GM21367 (cell line): ENCODE results near the gene BMP8B.

Experiments used
- ATAC-seq: cut with Tn5 transposase; IDR thresholded peaks from one replicate; pipeline ENCODE4 v1.9.1; 2021; ENCODE audit not compliant: unreplicated experiment

BMP8B gene

GRCh38 chr1:39727932-39728317 is 60.7 kb downstream of the BMP8B start:
- ATAC-seq, result no peak

- no peak for ATAC-seq
These were observed 61.3 kb downstream of the BMP8B start for GRCh38 chr1:39727221-39727931.

- ATAC-seq, result no peak
These were observed 62.1 kb downstream of the BMP8B start for GRCh38 chr1:39726600-39726999.

GRCh38 chr1:39722495-39722894 is 66.2 kb downstream of the BMP8B start:
- no peak for ATAC-seq

- no peak for ATAC-seq
These were observed 67.0 kb downstream of the BMP8B start for GRCh38 chr1:39721664-39722063.

- ATAC-seq, result no peak
These were observed 68.3 kb downstream of the BMP8B start for GRCh38 chr1:39720094-39720999.

GRCh38 chr1:39717809-39718208 is 70.9 kb downstream of the BMP8B start:
- no peak for ATAC-seq

GRCh38 chr1:39713557-39713956 is 75.1 kb downstream of the BMP8B start:
- no peak for ATAC-seq

GRCh38 chr1:39711966-39712340 is 76.7 kb downstream of the BMP8B start:
- ATAC-seq, result no peak

- ATAC-seq, result no peak
These were observed 77.3 kb downstream of the BMP8B start for GRCh38 chr1:39711104-39711965.

- no peak for ATAC-seq
These were observed 81.2 kb downstream of the BMP8B start for GRCh38 chr1:39707506-39707905.
